Measurements from ENCODE around the gene MECR.

The MECR gene

GRCh38 chr1:29162476-29163138, 68.1 kb downstream of the MECR start:
- Histone ChIP-seq H3K4me3 (ENCODE audit: low read length) (no peak overlapping the region), H3K79me2 (ENCODE audit: low read length) (peaks cover 97% of the 10 kb centered on the region), H3K4me2 (ENCODE audit: low read depth, low read length) (no peak overlapping the region), H3K36me3 (replicated peaks; ENCODE audit: insufficient read depth, low read length) (peaks cover 26% of the 10 kb centered on the region), H3K4me1 (ENCODE audit: low read length) (no peaks in the 10 kb centered on the region), H3K9me2 (replicated peaks; ENCODE audit: insufficient read depth, low read length) (no peaks in the 10 kb centered on the region), H2AFZ (ENCODE audit: low read length) (no peak overlapping the region), H3F3A (ENCODE audit: insufficient read depth, low read length) (no peaks in the 10 kb centered on the region), H3K27me3 (replicated peaks; ENCODE audit: insufficient read depth, low read length) (no peaks in the 10 kb centered on the region), H3K9ac (ENCODE audit: low read length) (no peak overlapping the region), H3K9me3 (replicated peaks; ENCODE audit: insufficient read depth, low read length) (no peaks in the 10 kb centered on the region), H3K27ac (ENCODE audit: low read length) (no peak overlapping the region), H4K20me1 (ENCODE audit: insufficient read depth, low read length) (peaks cover 55% of the 10 kb centered on the region)
- no peak for DNase-seq
- TF ChIP-seq EZH2 (optimal IDR thresholded peaks at IDR 0.05; ENCODE audit: low read depth, low read length): no peak
- no peak for TF ChIP-seq CTCF (IDR thresholded peaks at IDR 0.05; ENCODE audit: low read length)
- no peak for TF ChIP-seq EZH2phosphoT487 (IDR thresholded peaks at IDR 0.05; ENCODE audit: low read length)

GRCh38 chr1:29162025-29162424, 68.7 kb downstream of the MECR start:
- H3K27me3 ChIP-seq (replicated peaks; ENCODE audit: insufficient read depth, low read length): no peaks in the 10 kb centered on the region
- H3F3A ChIP-seq (ENCODE audit: insufficient read depth, low read length): no peaks in the 10 kb centered on the region
- H3K9ac ChIP-seq (ENCODE audit: low read length): no peak overlapping the region
- H3K9me3 ChIP-seq (replicated peaks; ENCODE audit: insufficient read depth, low read length): no peaks in the 10 kb centered on the region
- H2AFZ ChIP-seq (ENCODE audit: low read length): no peak overlapping the region
- no peaks in the 10 kb centered on the region for H3K4me1 ChIP-seq (ENCODE audit: low read length)
- peaks cover 97% of the 10 kb centered on the region for H3K79me2 ChIP-seq (ENCODE audit: low read length)
- TF ChIP-seq EZH2phosphoT487 (IDR thresholded peaks at IDR 0.05; ENCODE audit: low read length): no peak
- no peak for TF ChIP-seq EZH2 (optimal IDR thresholded peaks at IDR 0.05; ENCODE audit: low read depth, low read length)
- no peak for TF ChIP-seq CTCF (IDR thresholded peaks at IDR 0.05; ENCODE audit: low read length)
- H3K4me3 ChIP-seq (ENCODE audit: low read length): no peak overlapping the region
- no peaks in the 10 kb centered on the region for H3K9me2 ChIP-seq (replicated peaks; ENCODE audit: insufficient read depth, low read length)
- H3K27ac ChIP-seq (ENCODE audit: low read length): no peak overlapping the region
- DNase-seq: no peak
- peaks cover 31% of the 10 kb centered on the region for H3K36me3 ChIP-seq (replicated peaks; ENCODE audit: insufficient read depth, low read length)
- no peak overlapping the region for H3K4me2 ChIP-seq (ENCODE audit: low read depth, low read length)
- H4K20me1 ChIP-seq (ENCODE audit: insufficient read depth, low read length): peaks cover 53% of the 10 kb centered on the region

- H3K9ac ChIP-seq (ENCODE audit: low read length): no peak overlapping the region
- no peaks in the 10 kb centered on the region for H3K27me3 ChIP-seq (replicated peaks; ENCODE audit: insufficient read depth, low read length)
- H3F3A ChIP-seq (ENCODE audit: insufficient read depth, low read length): no peaks in the 10 kb centered on the region
- H3K4me2 ChIP-seq (ENCODE audit: low read depth, low read length): no peak overlapping the region
- no peaks in the 10 kb centered on the region for H3K4me1 ChIP-seq (ENCODE audit: low read length)
- H3K27ac ChIP-seq (ENCODE audit: low read length): no peak overlapping the region
- no peaks in the 10 kb centered on the region for H3K9me2 ChIP-seq (replicated peaks; ENCODE audit: insufficient read depth, low read length)
- H3K79me2 ChIP-seq (ENCODE audit: low read length): peaks cover 97% of the 10 kb centered on the region
- H3K4me3 ChIP-seq (ENCODE audit: low read length): no peak overlapping the region
- H3K36me3 ChIP-seq (replicated peaks; ENCODE audit: insufficient read depth, low read length): peaks cover 29% of the 10 kb centered on the region
- H2AFZ ChIP-seq (ENCODE audit: low read length): no peak overlapping the region
- TF ChIP-seq CTCF (IDR thresholded peaks at IDR 0.05; ENCODE audit: low read length): no peak
- TF ChIP-seq EZH2 (optimal IDR thresholded peaks at IDR 0.05; ENCODE audit: low read depth, low read length): no peak
- no peak for TF ChIP-seq EZH2phosphoT487 (IDR thresholded peaks at IDR 0.05; ENCODE audit: low read length)
- no peak for DNase-seq
- peaks cover 39% of the 10 kb centered on the region for H4K20me1 ChIP-seq (ENCODE audit: insufficient read depth, low read length)
- no peaks in the 10 kb centered on the region for H3K9me3 ChIP-seq (replicated peaks; ENCODE audit: insufficient read depth, low read length)
Observed at GRCh38 chr1:29159773-29160172, 71.0 kb downstream of the MECR start.
